Measurements from ENCODE around the gene SOHLH1. TPM values are rescaled to one million over a fixed set of nuclear protein-coding genes. Genes with fewer than 3 reads are reported as not detected.
"Not testable (repeated sequence)": the region's sequence is repeated elsewhere in the genome, so short reads cannot be mapped to it uniquely, and the experiment has no call there.

Gene SOHLH1
- total RNA-seq, 1 donor from 2014 or later, result not detected

GRCh38 chr9:135678236-135679017, 20.9 kb downstream of the SOHLH1 start:
- no peak for DNase-seq (ENCODE audit: low spot score)

- DNase-seq (ENCODE audit: low spot score), result no peak
These were observed 21.6 kb downstream of the SOHLH1 start for GRCh38 chr9:135677641-135678168.

- DNase-seq (ENCODE audit: low spot score), result no peak
These were observed 22.4 kb downstream of the SOHLH1 start for GRCh38 chr9:135676891-135677290.

GRCh38 chr9:135674977-135675376, 24.3 kb downstream of the SOHLH1 start:
- no peak for DNase-seq (ENCODE audit: low spot score)

- DNase-seq (ENCODE audit: low spot score), result no peak
These were observed 25.3 kb downstream of the SOHLH1 start for GRCh38 chr9:135673941-135674340.

GRCh38 chr9:135672786-135673185, 26.5 kb downstream of the SOHLH1 start:
- DNase-seq (ENCODE audit: low spot score), result not testable (repeated sequence)

GRCh38 chr9:135671591-135672041, 27.7 kb downstream of the SOHLH1 start:
- DNase-seq (ENCODE audit: low spot score), result no peak

- DNase-seq (ENCODE audit: low spot score), result no peak
These were observed 28.3 kb downstream of the SOHLH1 start for GRCh38 chr9:135670721-135671590.

- DNase-seq (ENCODE audit: low spot score), result no peak
These were observed 29.5 kb downstream of the SOHLH1 start for GRCh38 chr9:135669616-135670285.

GRCh38 chr9:135669018-135669417, 30.3 kb downstream of the SOHLH1 start:
- DNase-seq (ENCODE audit: low spot score), result not testable (repeated sequence)

- DNase-seq (ENCODE audit: low spot score), result no peak
These were observed 31.7 kb downstream of the SOHLH1 start for GRCh38 chr9:135667463-135668001.

- no peak for DNase-seq (ENCODE audit: low spot score)
These were observed 32.5 kb downstream of the SOHLH1 start for GRCh38 chr9:135666534-135667462.

GRCh38 chr9:135665795-135666189, 33.5 kb downstream of the SOHLH1 start:
- DNase-seq (ENCODE audit: low spot score), result no peak

- no peak for DNase-seq (ENCODE audit: low spot score)
These were observed 34.2 kb downstream of the SOHLH1 start for GRCh38 chr9:135664801-135665794.

- no peak for DNase-seq (ENCODE audit: low spot score)
These were observed 35.0 kb downstream of the SOHLH1 start for GRCh38 chr9:135664266-135664665.

GRCh38 chr9:135663857-135664256, 35.4 kb downstream of the SOHLH1 start:
- DNase-seq (ENCODE audit: low spot score), result no peak

- no peak for DNase-seq (ENCODE audit: low spot score)
These were observed 35.9 kb downstream of the SOHLH1 start for GRCh38 chr9:135663451-135663770.

GRCh38 chr9:135662758-135663450, 36.4 kb downstream of the SOHLH1 start, which contains the start of gene LCN9:
Gene LCN9 (plus strand): TSS chr9:135663309. CDS start chr9:135663322, 13 bp downstream.
- DNase-seq (ENCODE audit: low spot score), result no peak
